ENCODE data around the gene LMNTD2.
"Not testable (repeated sequence)": the region's sequence is repeated elsewhere in the genome, so short reads cannot be mapped to it uniquely, and the experiment has no call there.

Gene LMNTD2

DNA sequence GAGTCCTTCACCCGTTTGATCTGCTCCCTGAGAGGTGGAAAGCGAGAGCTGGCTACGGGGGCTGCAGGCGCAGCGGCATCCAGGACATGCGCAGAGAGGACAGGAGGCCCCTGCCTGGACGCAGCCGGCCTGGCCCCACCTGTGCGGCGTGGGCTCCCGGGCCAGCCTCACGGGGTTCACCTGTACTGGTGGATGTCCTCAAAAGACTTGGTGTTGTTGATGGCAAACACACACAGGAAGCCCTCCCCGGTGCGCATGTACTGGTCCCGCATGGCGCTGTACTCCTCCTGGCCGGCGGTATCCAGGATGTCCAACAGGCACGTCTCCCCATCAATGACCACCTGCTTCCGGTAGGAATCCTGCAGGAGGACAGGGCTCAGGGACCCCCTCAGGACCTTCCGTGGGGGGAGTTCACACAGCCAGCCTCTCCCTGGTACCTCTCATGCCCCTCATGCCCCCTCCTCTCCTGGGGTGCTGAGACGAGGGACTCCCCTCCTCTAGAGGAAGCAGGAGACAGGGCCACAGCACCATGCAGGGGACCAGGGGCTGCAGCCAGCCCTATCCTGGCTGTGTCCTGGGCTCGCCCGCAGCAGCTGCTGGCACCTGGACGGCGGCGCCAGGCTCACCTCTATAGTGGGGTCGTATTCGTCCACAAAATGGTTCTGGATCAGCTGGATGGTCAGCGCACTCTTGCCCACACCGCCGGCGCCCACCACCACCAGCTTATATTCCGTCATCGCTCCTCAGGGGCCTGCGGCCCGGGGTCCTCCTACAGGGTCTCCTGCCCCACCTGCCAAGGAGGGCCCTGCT, 26.7 kb downstream of the LMNTD2 start:
- DNase-seq (ENCODE audit: low read depth), result no peak

DNA sequence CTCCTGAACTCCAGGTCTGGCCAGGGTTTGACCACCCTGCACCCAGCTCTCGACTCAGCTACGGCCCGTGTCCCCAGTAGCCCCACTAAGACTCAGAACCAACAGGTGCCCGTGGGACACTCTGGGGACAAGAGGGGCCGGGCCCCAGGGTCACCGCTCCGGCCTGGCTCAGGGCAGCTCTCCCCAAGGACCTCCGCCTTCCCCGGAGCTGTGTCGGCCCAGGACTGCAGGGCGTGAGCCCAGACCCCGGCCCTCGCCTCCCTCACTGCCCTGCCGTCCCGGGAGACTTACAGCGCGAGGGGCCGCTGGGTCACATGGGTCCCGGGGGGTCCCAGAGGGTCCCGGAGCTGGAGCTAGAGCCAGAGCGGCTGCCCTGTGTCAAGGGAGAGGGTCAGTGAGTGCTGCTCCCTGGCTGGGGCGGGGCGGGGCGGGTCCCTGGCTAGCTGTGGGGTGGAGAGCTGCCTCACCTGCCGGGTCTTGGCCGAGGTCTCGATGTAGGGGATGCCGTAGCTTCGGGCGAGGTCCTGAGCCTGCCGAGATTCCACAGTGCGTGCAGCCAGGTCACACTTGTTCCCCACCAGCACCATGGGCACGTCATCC, 27.5 kb downstream of the LMNTD2 start:
- DNase-seq (ENCODE audit: low read depth), result no peak

- DNase-seq (ENCODE audit: low read depth), result no peak
These were observed 28.0 kb downstream of the LMNTD2 start for GRCh38 chr11:532527-532985.

- DNase-seq (ENCODE audit: low read depth), result no peak
These were observed 28.5 kb downstream of the LMNTD2 start for GRCh38 chr11:531919-532526.

DNA sequence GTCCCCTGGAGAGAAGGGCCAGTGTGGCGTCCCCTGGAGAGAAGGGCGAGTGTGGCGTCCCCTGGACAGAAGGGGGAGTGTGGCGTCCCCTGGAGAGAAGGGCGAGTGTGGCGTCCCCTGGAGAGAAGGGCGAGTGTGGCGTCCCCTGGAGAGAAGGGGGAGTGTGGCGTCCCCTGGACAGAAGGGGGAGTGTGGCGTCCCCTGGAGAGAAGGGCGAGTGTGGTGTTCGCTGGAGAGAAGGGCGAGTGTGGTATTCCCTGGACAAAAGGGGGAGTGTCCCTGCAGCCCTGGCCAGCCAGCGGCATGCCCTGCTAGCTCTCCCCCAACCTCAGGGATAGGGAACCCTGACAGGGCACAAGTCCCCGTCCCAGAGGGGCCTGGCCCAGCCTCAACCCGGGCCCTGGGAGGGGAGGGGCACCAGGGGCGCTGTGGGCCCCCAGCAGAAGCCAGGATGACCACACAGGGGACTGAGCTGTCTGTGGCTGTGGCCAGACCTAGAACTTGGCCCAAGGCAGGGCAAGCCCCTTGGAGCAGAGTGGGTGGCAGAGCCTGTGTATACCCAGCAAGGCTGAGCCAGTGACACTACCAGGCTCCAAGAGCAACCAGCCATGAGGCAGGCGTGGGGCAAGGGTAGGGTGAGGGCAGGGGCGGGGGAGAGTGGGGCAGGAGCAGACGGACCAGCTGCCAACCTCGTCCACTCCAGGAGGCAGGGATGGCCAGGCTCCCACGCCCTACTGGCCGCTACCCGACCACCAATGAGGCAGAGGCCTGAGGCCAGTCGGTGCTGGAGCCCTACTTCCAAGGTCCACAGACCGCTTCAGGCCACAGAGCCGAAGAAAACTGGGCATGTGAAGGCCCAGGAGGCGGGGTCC, 29.3 kb downstream of the LMNTD2 start:
- DNase-seq (ENCODE audit: low read depth), result no peak

DNA sequence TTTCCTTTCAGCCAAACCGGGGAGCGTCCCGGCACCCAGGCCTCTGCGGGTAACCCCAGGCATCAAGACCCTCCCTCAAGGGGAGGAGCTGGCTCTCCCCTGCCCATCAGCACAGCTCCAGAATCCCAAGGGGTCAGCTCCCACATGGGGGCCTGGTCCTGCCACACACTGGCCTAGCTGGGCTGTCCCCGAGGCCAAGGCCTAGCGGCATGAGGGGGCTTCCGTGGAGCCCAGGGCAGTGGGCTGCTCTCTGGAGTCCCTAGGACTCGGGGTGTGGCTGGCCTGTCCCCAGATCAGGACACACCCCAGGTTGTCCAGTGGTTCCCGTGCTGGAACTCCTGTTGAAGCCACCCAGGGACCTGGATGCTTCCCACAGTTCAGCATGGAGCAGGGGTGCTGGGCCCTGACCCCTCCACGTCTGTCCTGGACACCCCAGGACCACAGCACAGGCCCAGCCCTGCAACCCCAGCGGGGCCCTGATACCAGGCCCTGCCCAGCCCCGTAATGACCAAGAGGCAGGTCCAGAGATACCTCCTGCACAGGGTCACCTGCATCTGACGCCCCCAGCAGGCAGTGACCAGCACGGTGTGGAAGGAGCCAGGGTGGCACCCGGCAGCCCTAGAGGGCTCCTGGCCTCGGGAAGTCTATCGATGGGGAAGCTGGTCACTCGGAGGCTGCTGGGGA, 30.7 kb downstream of the LMNTD2 start:
- no peak for DNase-seq (ENCODE audit: low read depth)

DNA sequence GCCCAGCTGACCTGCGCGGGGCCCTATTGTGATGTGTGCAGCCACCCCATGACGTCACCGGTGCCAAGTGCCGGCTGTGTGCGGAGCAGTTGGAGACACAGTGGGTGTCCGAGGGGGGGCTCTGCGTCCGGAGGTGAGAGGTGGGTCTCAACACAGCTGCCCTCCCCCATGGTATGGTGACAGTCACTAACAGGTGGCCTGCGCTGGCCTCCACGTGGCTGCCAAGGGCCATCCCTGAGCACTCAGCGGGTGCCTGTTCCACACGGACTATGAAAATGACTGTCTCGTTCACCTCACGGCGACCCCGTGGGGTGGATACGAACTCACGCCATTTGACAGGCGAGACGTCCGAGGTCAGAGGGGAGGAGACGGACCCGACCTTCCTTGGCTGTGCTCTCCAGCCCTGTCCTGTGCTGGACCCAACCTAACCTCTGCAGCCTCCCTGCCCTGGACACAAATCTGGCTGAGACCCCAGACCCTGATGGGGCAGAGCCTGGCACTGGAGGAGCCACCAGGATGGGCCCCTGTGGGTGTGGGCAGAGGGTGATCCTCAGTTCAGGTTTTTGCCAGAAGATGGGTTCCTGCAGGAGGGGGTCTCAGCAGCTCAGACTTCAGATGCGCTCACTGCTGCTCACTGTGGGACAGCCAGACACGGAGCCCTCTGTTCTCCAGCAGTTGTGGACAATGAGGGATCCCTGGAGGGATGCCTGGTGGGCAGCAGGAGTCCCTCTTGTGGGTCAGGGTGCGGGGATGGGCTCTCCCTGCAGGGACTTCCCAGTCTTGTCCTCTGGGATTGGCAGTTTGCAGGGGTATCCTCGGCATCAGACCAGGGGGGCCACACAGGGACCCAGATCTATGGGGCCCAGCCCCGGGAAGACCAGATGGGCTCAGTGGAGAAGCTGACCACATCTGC, 31.5 kb downstream of the LMNTD2 start:
- no peak for DNase-seq (ENCODE audit: low read depth)

GRCh38 chr11:528166-528814, 32.2 kb downstream of the LMNTD2 start:
- no peak for DNase-seq (ENCODE audit: low read depth)

DNA sequence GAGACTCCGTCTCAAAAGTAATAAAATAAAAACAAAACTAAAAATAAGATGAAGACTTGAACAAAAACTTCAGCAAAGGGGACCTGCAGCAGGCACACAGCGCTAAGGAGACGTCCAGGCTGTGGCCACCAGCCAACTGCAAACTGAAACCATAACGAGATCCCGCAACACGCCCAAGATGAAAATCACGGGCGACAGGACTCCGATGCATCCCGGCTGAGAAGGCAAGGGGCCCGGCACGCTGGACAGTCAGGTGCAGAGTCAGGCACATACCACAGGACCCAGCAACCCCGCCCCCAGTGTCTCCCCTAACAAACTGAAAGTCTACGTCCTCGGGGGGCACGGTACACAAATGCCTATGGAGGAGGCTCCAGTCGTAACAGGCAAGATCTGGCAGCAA, 34.3 kb downstream of the LMNTD2 start:
- no peak for DNase-seq (ENCODE audit: low read depth)

GRCh38 chr11:521177-521688, 39.3 kb downstream of the LMNTD2 start:
- no peak for DNase-seq (ENCODE audit: low read depth)

GRCh38 chr11:520428-521176, 39.9 kb downstream of the LMNTD2 start:
- no peak for DNase-seq (ENCODE audit: low read depth)

DNA sequence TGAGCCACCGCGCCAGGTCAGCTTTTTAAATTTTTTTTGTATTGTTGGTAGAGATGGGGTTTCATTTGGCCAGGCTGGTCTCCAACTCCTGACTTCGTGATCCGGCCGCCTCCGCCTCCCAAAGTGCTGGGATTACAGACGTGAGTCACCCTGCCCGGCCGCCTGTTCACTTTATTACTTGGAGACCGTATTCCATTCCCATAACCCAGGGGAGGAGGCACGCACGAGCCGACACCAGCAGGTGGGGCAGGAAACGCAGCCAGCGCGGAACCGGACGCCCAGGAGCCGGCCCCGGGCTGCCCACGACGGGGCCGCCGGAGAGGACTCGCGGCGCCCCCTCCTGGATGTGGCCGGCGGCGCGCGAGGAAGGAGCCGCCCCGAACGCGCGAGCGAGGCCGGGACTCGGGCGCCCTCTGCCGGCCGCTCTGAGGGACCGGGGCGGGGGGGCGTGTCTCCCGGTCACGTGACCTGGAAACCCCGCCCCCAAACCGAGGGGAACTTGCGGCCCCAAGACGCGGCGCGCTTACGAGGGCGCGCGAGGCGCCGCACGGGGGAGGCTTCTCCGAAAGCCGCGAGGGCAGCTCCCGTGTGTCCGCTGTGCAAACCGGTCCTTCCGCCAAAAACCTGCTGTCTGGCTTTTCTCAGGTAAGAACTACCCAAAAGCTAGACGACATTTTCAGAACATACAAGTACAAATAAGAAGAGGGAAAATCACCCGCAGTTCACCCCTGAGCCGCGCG, 41.9 kb downstream of the LMNTD2 start:
- DNase-seq (ENCODE audit: low read depth), result peak; percentile 94

DNA sequence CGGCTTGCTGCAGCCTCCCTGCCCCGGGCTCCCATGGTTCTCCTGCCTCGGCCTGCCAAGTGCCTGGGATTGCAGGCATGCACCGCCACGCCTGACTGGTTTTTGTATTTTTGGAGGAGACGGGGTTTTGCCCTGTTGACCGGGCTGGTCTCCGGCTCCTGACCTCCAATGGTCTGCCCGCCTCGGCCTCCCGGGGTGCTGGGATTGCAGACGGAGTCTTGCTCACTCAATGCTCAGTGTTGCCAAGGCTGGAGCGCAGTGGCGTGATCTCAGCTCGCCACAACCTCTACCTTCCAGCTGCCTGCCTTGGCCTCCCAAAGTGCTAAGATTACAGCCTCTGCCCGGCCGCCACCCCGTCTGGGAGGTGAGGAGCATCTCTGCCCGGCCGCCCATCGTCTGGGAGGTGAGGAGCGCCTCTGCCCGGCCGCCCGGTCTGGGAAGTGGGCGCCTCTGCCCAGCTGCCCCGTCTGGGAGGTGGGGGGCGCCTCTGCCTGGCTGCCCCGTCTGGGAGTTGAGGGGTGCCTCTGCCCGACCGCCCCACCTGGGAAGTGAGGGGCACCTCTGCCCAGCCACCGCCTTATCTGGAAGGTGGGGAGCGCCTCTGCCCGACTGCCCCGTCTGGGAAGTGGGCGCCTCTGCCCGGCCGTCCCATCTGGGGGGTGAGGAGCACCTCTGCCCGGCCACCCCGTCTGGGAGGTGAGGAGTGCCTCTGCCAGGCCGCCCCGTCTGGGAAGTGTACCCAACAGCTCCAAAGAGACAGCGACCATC, 43.4 kb downstream of the LMNTD2 start:
- DNase-seq (ENCODE audit: low read depth), result not testable (repeated sequence)

GRCh38 chr11:516400-516799, 44.1 kb downstream of the LMNTD2 start:
- no peak for DNase-seq (ENCODE audit: low read depth)

DNA sequence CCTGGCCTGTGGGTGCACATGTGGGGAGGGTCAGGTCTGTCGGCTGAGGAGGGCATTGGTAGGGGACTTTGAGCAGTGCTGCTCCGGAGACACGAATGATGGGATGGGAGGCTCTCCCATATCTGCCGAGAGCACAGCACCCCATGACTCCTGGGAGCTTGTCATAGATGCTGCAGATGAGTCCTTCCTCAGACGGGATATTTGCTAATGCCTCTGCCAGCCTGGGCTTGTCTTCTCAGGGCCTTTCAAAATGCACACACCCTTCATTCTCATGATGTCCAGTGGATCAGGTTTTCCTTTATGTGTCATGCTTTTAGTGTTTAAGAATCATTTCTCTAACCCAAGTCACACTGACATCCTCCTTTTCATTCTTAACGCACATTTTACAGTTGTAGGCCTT, 45.4 kb downstream of the LMNTD2 start:
- no peak for DNase-seq (ENCODE audit: low read depth)

- DNase-seq (ENCODE audit: low read depth), result no peak
These were observed 45.9 kb downstream of the LMNTD2 start for GRCh38 chr11:514606-515005.

DNA sequence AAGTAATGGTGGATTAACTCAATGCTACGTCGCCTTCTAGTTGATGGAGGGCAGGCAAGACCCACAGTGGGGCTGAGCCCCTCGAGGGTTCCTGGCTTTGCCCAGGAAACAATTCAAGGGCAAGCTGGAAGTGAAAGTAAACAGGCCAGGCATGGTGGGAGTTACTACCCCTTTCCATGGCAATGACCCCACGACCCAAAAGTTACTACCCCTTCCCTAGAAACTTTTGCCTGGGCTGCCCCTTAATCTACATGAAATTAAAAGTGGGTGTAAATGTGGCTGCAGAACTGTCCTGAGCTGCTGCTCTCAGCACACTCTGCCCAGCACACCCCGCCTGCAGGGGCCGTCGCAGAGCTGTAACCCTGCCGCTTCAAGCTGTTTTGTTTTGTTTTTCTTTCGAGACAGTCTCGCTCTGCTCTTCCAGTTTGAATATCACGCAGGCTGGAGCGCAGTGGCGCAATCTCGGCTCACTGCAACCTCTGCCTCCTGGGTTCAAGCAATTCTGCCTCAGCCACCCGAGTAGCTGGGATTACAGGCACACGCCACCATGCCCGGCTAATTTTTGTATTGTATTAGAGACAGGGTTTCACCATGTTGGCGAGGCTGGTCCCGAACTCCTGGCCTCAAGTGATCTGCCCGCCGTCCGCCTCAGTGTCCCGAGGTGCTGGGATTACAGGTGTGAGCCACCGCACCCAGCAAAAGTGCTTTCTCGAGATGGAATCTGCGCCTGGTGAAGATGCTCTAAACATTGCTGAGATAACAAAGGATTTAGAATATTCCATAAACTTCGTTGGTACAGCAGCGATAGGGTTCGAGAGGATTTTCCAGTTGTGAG, 47.6 kb downstream of the LMNTD2 start:
- no peak for DNase-seq (ENCODE audit: low read depth)

All from fibroblast of gingiva (primary cell).